Heart left ventricle (tissue), 16 donors: Measurements from ENCODE around the gene TINAGL1. TPM values are rescaled to one million over a fixed set of nuclear protein-coding genes. Genes with fewer than 3 reads are reported as not detected.

Source experiments
- ATAC-seq, 4 donors: fragments of 200-7000 bp; cut with Tn5 transposase; one replicate each; pipeline ENCODE4 v1.9.1; 2020 to 2022; ENCODE audit warnings: moderate library complexity in 4 of 4, mild to moderate bottlenecking in 3 of 4, moderate number of reproducible peaks in 1 of 4
- DNase-seq, 5 donors: peaks; one replicate each; pipeline ENCODE4 v3.0.0-alpha.2; 2020
- H3K27ac ChIP-seq, 12 donors: fragments of 200-600 bp; sonication (generic) in 4 of 12; one replicate each; pipeline versions ENCODE4 v1.5.0 to v1.8.0; 2016 to 2022; ENCODE audit warnings: mild to moderate bottlenecking in 2 of 12
- H3K27me3 ChIP-seq, 9 donors: fragments of 200-600 bp; sonication (generic) in 2 of 9; one replicate each; pipeline versions ENCODE4 v1.5.1 to v1.8.0; 2016 to 2022; ENCODE audit warnings: mild to moderate bottlenecking in 3 of 9
- H3K36me3 ChIP-seq, 9 donors: fragments of 200-600 bp; sonication (generic) in 2 of 9; one replicate each; pipeline versions ENCODE4 v1.5.0 to v1.8.0; 2018 to 2022; ENCODE audit warnings: mild to moderate bottlenecking in 2 of 9
- H3K4me1 ChIP-seq, 12 donors: fragments of 200-600 bp; sonication (generic) in 4 of 12; one replicate each; pipeline versions ENCODE4 v1.5.0 to v1.8.0; 2016 to 2022; ENCODE audit warnings: mild to moderate bottlenecking in 3 of 12
- H3K4me3 ChIP-seq, 12 donors: fragments of 200-600 bp; sonication (generic) in 4 of 12; one replicate each; pipeline versions ENCODE4 v1.5.0 to v1.8.0; 2017 to 2022; ENCODE audit warnings: mild to moderate bottlenecking in 9 of 12, moderate library complexity in 4 of 12
- H3K9me3 ChIP-seq, 12 donors: fragments of 200-600 bp; sonication (generic) in 4 of 12; one replicate each; pipeline versions ENCODE4 v1.5.0 to v1.8.0; 2016 to 2022; ENCODE audit warnings: mild to moderate bottlenecking in 1 of 12
- CTCF ChIP-seq, 12 donors: fragments of 200-600 bp; sonication (generic) in 4 of 12; IDR thresholded peaks; one replicate each; pipeline versions ENCODE4 v1.5.0 to v1.8.0; 2018 to 2022; ENCODE audit warnings: antibody characterized with exemption in 12 of 12, mild to moderate bottlenecking in 5 of 12
- POLR2A ChIP-seq, 2 donors: fragments of 450-650 bp; IDR thresholded peaks; one replicate each; pipeline ENCODE4 v1.6.1; 2017; ENCODE audit warnings: antibody characterized with exemption in 2 of 2, mild to moderate bottlenecking in 2 of 2, moderate library complexity in 2 of 2
- WGBS, 4 donors: extraction: QIAGEN DNeasy Blood & Tissue Kit in 2 of 4; methylation state at CpG; one replicate each; pipeline versions ENCODE4 v1.1.5 to v1.1.7; 2013 to 2018; 5-methylcytosine and 5-hydroxymethylcytosine counted together
- intact Hi-C, 10 donors: fragments of 100-400 bp; cut with DNase I; formaldehyde crosslinking; loops; one replicate each; pipeline versions ENCODE4 v1.11.1 to v1.14.2; 2022
- polyA plus RNA-seq, 2 donors: library from polyadenylated mRNA; stranded (reverse); fragments of 200-250 nt; gene quantifications; one replicate each; pipeline ENCODE4 v1.2.3, GENCODE V29; 2013
- total RNA-seq, 9 donors: library from RNA; depleted of rRNA in 2 of 9; stranded (reverse); fragments of >200 nt in 2 of 9; fragmentation: NEBNext Ultra II Directional in 3 of 9; extraction: Animal tissue kit (Norgen Biotek cat#: 25700) in 3 of 9; gene quantifications; one replicate each; pipeline versions ENCODE4 v1.1.0 to v1.2.4, GENCODE V29; 2016 to 2023
- donor health status: ischemic (EF 13 %, LVEDD 7.1; RV severe dilation, severe dysfunction).
- donor health status: healthy with polysubstance abuse.
- donor health status: DM: no; HTN: yes; CAD: no.
- donor health status: DM: no; HTN: no; CAD: no.
- donor health status: ischemic (EF 25% LVEDD 6.9; RV normal size, moderate dysfunction).
- donor health status: ischemic (EF 25% LVEDD 5.7; RV mildly dilated, moderate dysfunction).
- donor health status: healthy.
- donor health status: DM: yes; HTN: yes; CAD: no.
- donor health status: ischemic (EF 35%, LVEDD 5.7; RV mildly dilated, moderate dysfunction).
- donor health status: nonischemic (EF 11% LVEDD 7.7; RV severe dilation, severe dysfunction).
- donor health status: DM: yes; HTN: yes; CAD: no.
- donor health status: PGD.
- donor health status: ischemic (EF 29% LVEDD 5.4; RV normal size, mild dysfunction).
- donor health status: nonischemic (EF 23%, LVEDD 6.1; RV moderate dilation, normal function).

The TINAGL1 gene
- total and polyA plus RNA-seq, 11 donors = 136 to 697 (median 204) TPM

GRCh38 chr1:31615414-31615813, 39.1 kb downstream of the TINAGL1 start:
- H3K9me3 ChIP-seq = no peaks in the 10 kb centered on the region
- WGBS, 4 donors = 95 to 100% (median 96%) methylated on average over 6 of the region's 6 CpGs
- TF ChIP-seq CTCF (IDR thresholded peaks at IDR 0.05) = no peak
- DNase-seq (no peak), ATAC-seq (no peak)
- peaks cover 0 to 29% (median 4%) of the 10 kb centered on the region in 9 donors for H3K27me3 ChIP-seq
- H3K4me1 ChIP-seq = peaks cover 0 to 31% (median 10%) of the 10 kb centered on the region in 12 donors
- H3K4me3 ChIP-seq = no peak overlapping the region
- intact Hi-C loops = no loop called here
- no peaks in the 10 kb centered on the region for H3K36me3 ChIP-seq
- no peak overlapping the region for H3K27ac ChIP-seq

- 77 to 92% (median 87%) methylated on average over 2 of the region's 2 CpGs for WGBS, 4 donors
- intact Hi-C loops = no loop called here
- Histone ChIP-seq H3K36me3 (no peaks in the 10 kb centered on the region), H3K27me3 (peaks cover 0 to 29% (median 4%) of the 10 kb centered on the region in 9 donors), H3K27ac (no peak overlapping the region), H3K4me3 (no peak overlapping the region), H3K9me3 (no peaks in the 10 kb centered on the region), H3K4me1 (peaks cover 0 to 31% (median 10%) of the 10 kb centered on the region in 12 donors)
- TF ChIP-seq CTCF (IDR thresholded peaks at IDR 0.05) (no peak), POLR2A (IDR thresholded peaks at IDR 0.05) (no peak)
- ATAC-seq (no peak), DNase-seq (no peak)
These were observed 39.6 kb downstream of the TINAGL1 start for GRCh38 chr1:31615939-31616338.

- no peaks in the 10 kb centered on the region for H3K36me3 ChIP-seq
- peak within 1 kb of the TSS in 4 of 12 donors; percentile 12 to 60 (median 56) for H3K27ac ChIP-seq
- DNase-seq (no peak), ATAC-seq (peak in 1 of 4 donors; percentile 6)
- peaks cover 0 to 29% (median 4%) of the 10 kb centered on the region in 9 donors for H3K27me3 ChIP-seq
- WGBS, 4 donors = 8 to 22% (median 15%) methylated on average over 21 to 48 of the region's 48 CpGs
- TF ChIP-seq CTCF (IDR thresholded peaks at IDR 0.05) (no peak), POLR2A (IDR thresholded peaks at IDR 0.05) (no peak)
- H3K4me3 ChIP-seq = peak within 1 kb of the TSS; percentile 39 to 79 (median 64)
- no peaks in the 10 kb centered on the region for H3K9me3 ChIP-seq
- intact Hi-C loops = no loop called here
- H3K4me1 ChIP-seq = peaks cover 3 to 45% (median 17%) of the 10 kb centered on the region in 12 donors
These were observed 41.1 kb downstream of the TINAGL1 start, which contains the start of gene HCRTR1 for GRCh38 chr1:31617218-31617915. TSS of gene HCRTR1 (plus strand) at chr1:31617689. CDS start at chr1:31619193, 1,504 bp downstream.

GRCh38 chr1:31617916-31618746, 41.8 kb downstream of the TINAGL1 start:
- Histone ChIP-seq H3K4me3 (peak overlapping the region; percentile 39 to 79 (median 64)), H3K27me3 (peaks cover 0 to 29% (median 4%) of the 10 kb centered on the region in 9 donors), H3K27ac (peak overlapping the region in 4 of 12 donors; percentile 12 to 60 (median 56)), H3K4me1 (peaks cover 3 to 48% (median 17%) of the 10 kb centered on the region in 12 donors), H3K36me3 (no peaks in the 10 kb centered on the region), H3K9me3 (no peaks in the 10 kb centered on the region)
- DNase-seq (peak in 4 of 5 donors; percentile 41 to 69 (median 52)), ATAC-seq (peak in 3 of 4 donors; percentile 37 to 63 (median 53))
- TF ChIP-seq POLR2A (IDR thresholded peaks at IDR 0.05) = no peak
- peak; percentile 76 to 93 (median 86) for TF ChIP-seq CTCF (IDR thresholded peaks at IDR 0.05)
- intact Hi-C loops = loop anchor here in 2 of 10 donors (1.0 kb wide), 1 partner anchor 54 kb away; no protein-coding TSS in a partner anchor
- WGBS, 4 donors = 11 to 33% (median 14%) methylated on average over 20 to 56 of the region's 56 CpGs
